A673 (cell line): ENCODE data around the gene CYP19A1. TPM values are rescaled to one million over a fixed set of nuclear protein-coding genes. Genes with fewer than 3 reads are reported as not detected.

Experiments used
- BruUV-seq: library from RNA; stranded (reverse); fragments of 400-500 nt; replicated peaks from 2 replicates; lab custom pipeline; 2021; lab: Mats Ljungman, UMichigan
- CTCF ChIA-PET: fragments of 300-600 bp; sonication (Branson Sonifier 250); formaldehyde crosslinking; loops from one replicate; lab custom pipeline; 2022; ENCODE audit warnings: antibody characterized with exemption; lab: Charles Lee
- POLR2A ChIA-PET: fragments of 300-600 bp; sonication (Branson Sonifier 250); formaldehyde crosslinking; loops from one replicate; lab custom pipeline; 2022; ENCODE audit warnings: antibody characterized with exemption; ENCODE audit not compliant: low non-redundant PET; lab: Charles Lee
- DNase-seq: peaks from one replicate; pipeline ENCODE4 v3.0.0-alpha.2; 2015; ENCODE audit warnings: low spot score
- H3K27ac ChIP-seq: fragments of 200-600 bp; sonication (generic); 2 replicates; pipeline ENCODE4 v1.5.1; 2016; ENCODE audit warnings: mixed run types, low read depth, mild to moderate bottlenecking, mixed read lengths, antibody characterized with exemption, low read length; ENCODE audit not compliant: poor library complexity, severe bottlenecking
- H3K27me3 ChIP-seq: fragments of 200-600 bp; sonication (generic); replicated peaks from 2 replicates; pipeline ENCODE4 v1.6.1; 2017; ENCODE audit warnings: mixed run types, low read depth, mild to moderate bottlenecking, mixed read lengths, antibody characterized with exemption, low read length; ENCODE audit not compliant: insufficient read depth, poor library complexity
- H3K36me3 ChIP-seq: fragments of 200-600 bp; sonication (generic); 2 replicates; pipeline ENCODE4 v1.6.1; 2016; ENCODE audit warnings: mixed run types, mild to moderate bottlenecking, mixed read lengths, antibody characterized with exemption, low read length; ENCODE audit not compliant: insufficient read depth, poor library complexity, severe bottlenecking
- H3K4me1 ChIP-seq: fragments of 200-600 bp; sonication (generic); 2 replicates; pipeline ENCODE4 v1.6.1; 2017; ENCODE audit warnings: mixed run types, mild to moderate bottlenecking, mixed read lengths, antibody characterized with exemption, low read length; ENCODE audit not compliant: insufficient read depth, poor library complexity, severe bottlenecking
- H3K4me3 ChIP-seq: fragments of 200-600 bp; sonication (generic); 2 replicates; pipeline ENCODE4 v1.5.1; 2016; ENCODE audit warnings: low read depth, mixed run types, mild to moderate bottlenecking, mixed read lengths, low read length; ENCODE audit not compliant: poor library complexity, severe bottlenecking
- H3K9me3 ChIP-seq: fragments of 200-600 bp; sonication (generic); 2 replicates; pipeline ENCODE4 v1.6.1; 2016; ENCODE audit warnings: mixed run types, low read depth, mild to moderate bottlenecking, mixed read lengths, antibody characterized with exemption, low read length; ENCODE audit not compliant: poor library complexity, severe bottlenecking
- EZH2 ChIP-seq: fragments of 200-600 bp; sonication (generic); IDR thresholded peaks from 2 replicates; pipeline ENCODE4 v1.6.1; 2017; ENCODE audit warnings: borderline replicate concordance, low read depth, mild to moderate bottlenecking, mixed read lengths, antibody characterized with exemption, low read length; ENCODE audit not compliant: poor library complexity, severe bottlenecking
- intact Hi-C: fragments of 100-400 bp; cut with micrococcal nuclease; formaldehyde crosslinking; loops from one replicate; pipeline ENCODE4 v1.10.0; 2022; ENCODE audit not compliant: unreplicated experiment
- total RNA-seq: library from RNA; stranded (reverse); gene quantifications from 2 replicates; pipeline ENCODE4 v1.2.3, GENCODE V29; 2021
- TF ChIP-seq, protein P1 (sequence below): fragments of 300-800, 200-600 bp; sonication (generic); conservative IDR thresholded peaks from 2 replicates; pipeline ENCODE4 v1.5.1; 2017; ENCODE audit warnings: low read depth, mild to moderate bottlenecking, antibody characterized with exemption, low read length, moderate library complexity, mixed read lengths

The CYP19A1 gene
- total RNA-seq, 1 experiment from 2014 or later = 0.80 TPM

DNA sequence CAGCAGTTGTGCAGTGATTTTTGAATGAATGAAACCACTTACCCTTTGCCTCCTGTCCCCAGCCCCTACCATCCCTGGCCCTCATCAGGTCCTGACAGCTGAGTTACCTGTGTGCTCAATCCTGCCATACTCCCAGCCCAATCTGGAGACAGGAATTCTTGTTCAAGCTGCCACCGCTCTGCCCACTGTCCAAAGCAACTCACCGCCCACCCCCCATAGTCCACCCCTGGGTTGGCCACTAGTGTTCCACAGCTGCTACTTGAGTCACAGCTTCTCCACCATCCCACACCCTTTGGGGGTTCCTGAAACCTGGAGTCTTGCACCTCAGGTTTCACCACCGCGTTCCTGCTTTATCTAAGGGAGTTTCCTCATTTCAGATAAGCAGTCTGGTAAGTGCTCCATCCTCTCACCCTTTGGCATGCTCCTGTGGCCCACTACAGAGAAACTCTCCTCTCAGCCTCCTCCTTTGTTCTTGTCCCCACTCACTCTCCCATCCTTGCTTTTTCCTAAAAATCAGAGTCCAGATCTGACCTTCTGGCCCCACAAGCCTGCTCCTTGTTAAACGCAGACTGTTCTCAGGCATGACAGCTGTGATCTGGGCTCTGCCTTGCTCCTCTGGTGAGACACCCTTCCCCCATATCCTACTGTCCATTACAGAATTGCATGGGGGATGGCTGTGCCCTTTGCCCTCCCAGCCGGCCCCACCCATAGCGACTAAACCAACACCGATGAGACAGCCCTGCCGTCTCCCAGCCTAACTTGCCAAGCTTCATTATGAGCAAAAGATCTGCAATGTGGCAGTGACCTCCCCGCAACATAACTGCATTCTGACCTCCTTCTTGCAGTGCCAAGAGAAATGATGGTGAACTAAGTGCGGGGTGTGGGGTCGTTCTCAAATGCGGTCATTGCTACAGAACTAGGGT lies 50.0 kb downstream of the CYP19A1 start:
- ChIA-PET POLR2A (no interaction called here), CTCF (no interaction called here)
- H3K36me3 ChIP-seq = no peaks in the 10 kb centered on the region
- H3K9me3 ChIP-seq = no peaks in the 10 kb centered on the region
- H3K4me1 ChIP-seq = no peaks in the 10 kb centered on the region
- DNase-seq = no peak
- no TSS peak for BruUV-seq
- TF ChIP-seq EZH2 = no peak
- TF ChIP-seq, protein P1, sequence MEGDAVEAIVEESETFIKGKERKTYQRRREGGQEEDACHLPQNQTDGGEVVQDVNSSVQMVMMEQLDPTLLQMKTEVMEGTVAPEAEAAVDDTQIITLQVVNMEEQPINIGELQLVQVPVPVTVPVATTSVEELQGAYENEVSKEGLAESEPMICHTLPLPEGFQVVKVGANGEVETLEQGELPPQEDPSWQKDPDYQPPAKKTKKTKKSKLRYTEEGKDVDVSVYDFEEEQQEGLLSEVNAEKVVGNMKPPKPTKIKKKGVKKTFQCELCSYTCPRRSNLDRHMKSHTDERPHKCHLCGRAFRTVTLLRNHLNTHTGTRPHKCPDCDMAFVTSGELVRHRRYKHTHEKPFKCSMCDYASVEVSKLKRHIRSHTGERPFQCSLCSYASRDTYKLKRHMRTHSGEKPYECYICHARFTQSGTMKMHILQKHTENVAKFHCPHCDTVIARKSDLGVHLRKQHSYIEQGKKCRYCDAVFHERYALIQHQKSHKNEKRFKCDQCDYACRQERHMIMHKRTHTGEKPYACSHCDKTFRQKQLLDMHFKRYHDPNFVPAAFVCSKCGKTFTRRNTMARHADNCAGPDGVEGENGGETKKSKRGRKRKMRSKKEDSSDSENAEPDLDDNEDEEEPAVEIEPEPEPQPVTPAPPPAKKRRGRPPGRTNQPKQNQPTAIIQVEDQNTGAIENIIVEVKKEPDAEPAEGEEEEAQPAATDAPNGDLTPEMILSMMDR = no peak
- intact Hi-C loops = no loop called here
- H3K27ac ChIP-seq = no peak overlapping the region
- H3K27me3 ChIP-seq = no peaks in the 10 kb centered on the region
- no peak overlapping the region for H3K4me3 ChIP-seq

DNA sequence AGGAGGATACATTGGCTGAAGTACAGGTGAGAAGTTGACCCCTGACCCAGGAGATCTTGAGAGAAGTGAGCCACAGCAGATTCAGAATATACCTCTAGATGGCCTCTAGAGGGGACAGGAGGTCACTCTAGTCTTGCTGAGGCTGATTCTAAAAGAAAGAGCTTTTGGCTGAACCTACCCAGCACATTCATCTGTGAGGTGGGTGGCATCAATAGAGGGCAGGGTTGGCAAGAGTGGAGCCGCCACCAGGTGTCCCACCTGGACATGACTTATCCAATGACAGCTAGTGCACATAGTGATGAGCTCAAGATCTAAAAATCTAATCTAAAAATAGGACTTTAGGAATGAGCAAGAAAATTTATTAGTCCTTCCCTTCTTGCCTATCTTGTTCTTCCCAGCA lies 51.6 kb downstream of the CYP19A1 start:
- BruUV-seq = no TSS peak
- Histone ChIP-seq H3K36me3 (no peaks in the 10 kb centered on the region), H3K4me1 (no peaks in the 10 kb centered on the region), H3K27ac (no peak overlapping the region), H3K27me3 (no peaks in the 10 kb centered on the region), H3K9me3 (no peaks in the 10 kb centered on the region), H3K4me3 (no peak overlapping the region)
- ChIA-PET CTCF (no interaction called here), POLR2A (no interaction called here)
- DNase-seq = no peak
- intact Hi-C loops = no loop called here
- TF ChIP-seq EZH2 = no peak
- TF ChIP-seq, protein P1 = no peak

DNA sequence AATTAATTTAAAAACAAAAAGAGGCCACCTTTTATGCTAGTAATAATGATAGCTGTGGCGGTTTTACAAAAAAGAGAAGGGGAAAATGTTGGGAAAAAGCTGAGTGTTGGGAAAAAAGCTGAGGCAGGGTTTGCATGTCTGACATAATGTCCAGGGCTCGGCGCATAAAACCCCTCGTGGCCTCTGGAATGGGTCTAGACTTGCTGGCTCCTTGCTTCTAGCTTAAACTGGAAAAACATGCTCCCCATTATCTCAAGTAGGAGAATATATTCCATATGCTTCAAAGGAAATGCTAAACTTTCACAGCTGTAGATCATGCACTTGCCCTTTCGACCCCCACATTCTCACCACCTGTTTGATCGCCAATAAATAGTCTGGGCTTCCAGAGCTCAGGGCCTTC lies 53.0 kb downstream of the CYP19A1 start:
- ChIA-PET POLR2A (no interaction called here), CTCF (no interaction called here)
- H3K9me3 ChIP-seq = no peaks in the 10 kb centered on the region
- BruUV-seq = no TSS peak
- no peak for DNase-seq
- intact Hi-C loops = no loop called here
- TF ChIP-seq, protein P1 = no peak
- no peak for TF ChIP-seq EZH2
- no peak overlapping the region for H3K4me3 ChIP-seq
- H3K4me1 ChIP-seq = no peaks in the 10 kb centered on the region
- no peaks in the 10 kb centered on the region for H3K36me3 ChIP-seq
- no peaks in the 10 kb centered on the region for H3K27me3 ChIP-seq
- no peak overlapping the region for H3K27ac ChIP-seq
